Measurements from ENCODE around the gene BRIX1. TPM values are rescaled to one million over a fixed set of nuclear protein-coding genes. Genes with fewer than 3 reads are reported as not detected.
"Not testable (repeated sequence)": the region's sequence is repeated elsewhere in the genome, so short reads cannot be mapped to it uniquely, and the experiment has no call there.

The BRIX1 gene
- total RNA-seq, 1 donor from 2014 or later = 29.0 TPM

GRCh38 chr5:34967540-34967939, 52.0 kb downstream of the BRIX1 start:
- H3K36me3 ChIP-seq (ENCODE audit: control insufficient read depth, insufficient read depth, low read length) = no peaks in the 10 kb centered on the region
- TF ChIP-seq, protein P1, sequence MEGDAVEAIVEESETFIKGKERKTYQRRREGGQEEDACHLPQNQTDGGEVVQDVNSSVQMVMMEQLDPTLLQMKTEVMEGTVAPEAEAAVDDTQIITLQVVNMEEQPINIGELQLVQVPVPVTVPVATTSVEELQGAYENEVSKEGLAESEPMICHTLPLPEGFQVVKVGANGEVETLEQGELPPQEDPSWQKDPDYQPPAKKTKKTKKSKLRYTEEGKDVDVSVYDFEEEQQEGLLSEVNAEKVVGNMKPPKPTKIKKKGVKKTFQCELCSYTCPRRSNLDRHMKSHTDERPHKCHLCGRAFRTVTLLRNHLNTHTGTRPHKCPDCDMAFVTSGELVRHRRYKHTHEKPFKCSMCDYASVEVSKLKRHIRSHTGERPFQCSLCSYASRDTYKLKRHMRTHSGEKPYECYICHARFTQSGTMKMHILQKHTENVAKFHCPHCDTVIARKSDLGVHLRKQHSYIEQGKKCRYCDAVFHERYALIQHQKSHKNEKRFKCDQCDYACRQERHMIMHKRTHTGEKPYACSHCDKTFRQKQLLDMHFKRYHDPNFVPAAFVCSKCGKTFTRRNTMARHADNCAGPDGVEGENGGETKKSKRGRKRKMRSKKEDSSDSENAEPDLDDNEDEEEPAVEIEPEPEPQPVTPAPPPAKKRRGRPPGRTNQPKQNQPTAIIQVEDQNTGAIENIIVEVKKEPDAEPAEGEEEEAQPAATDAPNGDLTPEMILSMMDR (IDR thresholded peaks at IDR 0.05; ENCODE audit: insufficient read depth, low read length, severe bottlenecking) = no peak
- FAIRE-seq (no peak), DNase-seq (ENCODE audit: low read depth) (no peak)
- no peak overlapping the region for H3K4me3 ChIP-seq (ENCODE audit: low read depth, low read length)
- H3K27me3 ChIP-seq (ENCODE audit: control insufficient read depth, insufficient read depth, low read length) = no peaks in the 10 kb centered on the region

- FAIRE-seq = no peak
Measured at GRCh38 chr5:34968258-34968657, 52.7 kb downstream of the BRIX1 start.

GRCh38 chr5:34970552-34970951, 55.0 kb downstream of the BRIX1 start:
- FAIRE-seq (no peak), DNase-seq (ENCODE audit: low read depth) (no peak)
- no peaks in the 10 kb centered on the region for H3K36me3 ChIP-seq (ENCODE audit: control insufficient read depth, insufficient read depth, low read length)
- TF ChIP-seq, protein P1 (IDR thresholded peaks at IDR 0.05; ENCODE audit: insufficient read depth, low read length, severe bottlenecking) = no peak
- no peak overlapping the region for H3K4me3 ChIP-seq (ENCODE audit: low read depth, low read length)
- H3K27me3 ChIP-seq (ENCODE audit: control insufficient read depth, insufficient read depth, low read length) = no peaks in the 10 kb centered on the region

More at GRCh38 chr5:34968258-34968657, 52.7 kb downstream of the BRIX1 start:
- no peak for DNase-seq (ENCODE audit: low read depth)
- H3K4me3 ChIP-seq (ENCODE audit: low read depth, low read length) = no peak overlapping the region
- TF ChIP-seq, protein P1 (IDR thresholded peaks at IDR 0.05; ENCODE audit: insufficient read depth, low read length, severe bottlenecking) = no peak
- H3K36me3 ChIP-seq (ENCODE audit: control insufficient read depth, insufficient read depth, low read length) = no peaks in the 10 kb centered on the region
- H3K27me3 ChIP-seq (ENCODE audit: control insufficient read depth, insufficient read depth, low read length) = no peaks in the 10 kb centered on the region

DNA sequence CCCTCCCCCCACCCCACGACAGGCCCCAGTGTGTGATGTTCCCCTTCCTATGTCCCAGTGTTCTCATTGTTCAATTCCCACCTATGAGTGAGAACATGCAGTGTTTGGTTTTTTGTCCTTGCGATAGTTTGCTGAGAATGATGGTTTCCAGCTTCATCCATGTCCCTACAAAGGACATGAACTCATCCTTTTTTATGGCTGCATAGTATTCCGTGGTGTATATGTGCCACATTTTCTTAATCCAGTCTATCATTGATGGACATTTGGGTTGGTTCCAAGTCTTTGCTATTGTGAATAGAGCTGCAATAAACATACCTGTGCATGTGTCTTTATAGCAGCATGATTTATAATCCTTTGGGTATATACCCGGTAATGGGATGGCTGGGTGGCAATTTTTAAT, 56.1 kb downstream of the BRIX1 start:
- not testable (repeated sequence) for FAIRE-seq; H3K27me3 ChIP-seq (ENCODE audit: control insufficient read depth, insufficient read depth, low read length); DNase-seq (ENCODE audit: low read depth); H3K4me3 ChIP-seq (ENCODE audit: low read depth, low read length); H3K36me3 ChIP-seq (ENCODE audit: control insufficient read depth, insufficient read depth, low read length)

Other genes starting within 250 kb of the BRIX1 start
- gene TTC23L, start 76.5 kb upstream of the BRIX1 start, total RNA-seq = under 0.01 and 0.26 TPM in 2 replicates
- 14.2 and 15.8 TPM in 2 replicates for gene RAD1, start 207 bp upstream of the BRIX1 start, total RNA-seq
- 42.4 and 54.4 TPM in 2 replicates for gene DNAJC21, start 13.8 kb downstream of the BRIX1 start, total RNA-seq
- gene AGXT2, start 132.2 kb downstream of the BRIX1 start, total RNA-seq = not detected in 2 replicates